WERI-Rb-1 (cell line): ENCODE data around the gene CHST13.

Source experiments
- DNase-seq: peaks from one replicate; pipeline ENCODE4 v3.0.0-alpha.2; 2020
- H3K27ac ChIP-seq: fragments of 250-450 bp; sonication (Bioruptor Pico); 2 replicates; pipeline ENCODE4 v1.5.1; 2020; ENCODE audit warnings: mild to moderate bottlenecking, moderate library complexity
- H3K27me3 ChIP-seq: fragments of 250-450 bp; sonication (Bioruptor Pico); 2 replicates; pipeline ENCODE4 v1.5.1; 2021; ENCODE audit warnings: mild to moderate bottlenecking, low read depth, moderate library complexity; ENCODE audit not compliant: insufficient read depth, severe bottlenecking
- H3K36me3 ChIP-seq: fragments of 250-450 bp; sonication (Bioruptor Pico); 2 replicates; pipeline ENCODE4 v1.5.1; 2020; ENCODE audit warnings: mild to moderate bottlenecking, moderate library complexity
- H3K4me3 ChIP-seq: 2 replicates; pipeline ENCODE4 v1.5.1; 2011; ENCODE audit warnings: low read depth, mild to moderate bottlenecking, control low read depth, low read length
- H3K9me3 ChIP-seq: fragments of 250-450 bp; sonication (Bioruptor Pico); 2 replicates; pipeline ENCODE4 v1.5.1; 2021; ENCODE audit warnings: mild to moderate bottlenecking, moderate library complexity; ENCODE audit not compliant: severe bottlenecking
- CTCF ChIP-seq: IDR thresholded peaks from 2 replicates; pipeline ENCODE4 v1.5.1; 2011; ENCODE audit warnings: low read depth, mild to moderate bottlenecking, control low read depth, inconsistent platforms, low read length

Gene CHST13

GRCh38 chr3:126570103-126570541 is 46.2 kb downstream of the CHST13 start:
- Histone ChIP-seq H3K9me3 (no peaks in the 10 kb centered on the region), H3K36me3 (no peaks in the 10 kb centered on the region), H3K4me3 (no peak overlapping the region), H3K27ac (no peak overlapping the region), H3K27me3 (no peaks in the 10 kb centered on the region)
- no peak for DNase-seq
- TF ChIP-seq CTCF = 0 out of 2 replicates have a peak, but pooled peaks have one; percentile 32

GRCh38 chr3:126571078-126571477 is 47.1 kb downstream of the CHST13 start:
- no peak for TF ChIP-seq CTCF
- no peak for DNase-seq
- H3K4me3 ChIP-seq = no peak overlapping the region
- H3K9me3 ChIP-seq = no peaks in the 10 kb centered on the region
- no peaks in the 10 kb centered on the region for H3K27me3 ChIP-seq
- no peak overlapping the region for H3K27ac ChIP-seq
- H3K36me3 ChIP-seq = no peaks in the 10 kb centered on the region

GRCh38 chr3:126573492-126574117 is 49.6 kb downstream of the CHST13 start:
- Histone ChIP-seq H3K27ac (no peak overlapping the region), H3K27me3 (no peaks in the 10 kb centered on the region), H3K9me3 (no peaks in the 10 kb centered on the region), H3K36me3 (no peaks in the 10 kb centered on the region), H3K4me3 (no peak overlapping the region)
- TF ChIP-seq CTCF = no peak
- no peak for DNase-seq

GRCh38 chr3:126577261-126577660 is 53.3 kb downstream of the CHST13 start:
- Histone ChIP-seq H3K9me3 (no peaks in the 10 kb centered on the region), H3K4me3 (no peak overlapping the region), H3K27ac (no peak overlapping the region), H3K36me3 (no peaks in the 10 kb centered on the region), H3K27me3 (no peaks in the 10 kb centered on the region)
- no peak for DNase-seq
- TF ChIP-seq CTCF = no peak

GRCh38 chr3:126578702-126579101 is 54.7 kb downstream of the CHST13 start:
- H3K4me3 ChIP-seq = no peak overlapping the region
- no peaks in the 10 kb centered on the region for H3K27me3 ChIP-seq
- H3K9me3 ChIP-seq = no peaks in the 10 kb centered on the region
- H3K27ac ChIP-seq = no peak overlapping the region
- no peak for TF ChIP-seq CTCF
- no peaks in the 10 kb centered on the region for H3K36me3 ChIP-seq
- DNase-seq = no peak

- Histone ChIP-seq H3K27ac (no peak overlapping the region), H3K4me3 (no peak overlapping the region), H3K27me3 (no peaks in the 10 kb centered on the region), H3K9me3 (no peaks in the 10 kb centered on the region), H3K36me3 (no peaks in the 10 kb centered on the region)
- no peak for DNase-seq
- no peak for TF ChIP-seq CTCF
Measured at GRCh38 chr3:126580746-126581145, 56.8 kb downstream of the CHST13 start.
